K562 treated with DMSO at 1 percent for 12 hours (cell line): Measurements from ENCODE around the gene FGF8. TPM values are rescaled to one million over a fixed set of nuclear protein-coding genes. Genes with fewer than 3 reads are reported as not detected.

Experiments
- total RNA-seq: library from RNA; unstranded; fragments of 300-600 nt; gene quantifications from 2 replicates; pipeline ENCODE4 v1.2.3, GENCODE V29; 2022; ENCODE audit not compliant: insufficient read depth

The FGF8 gene
- total RNA-seq = not detected in 2 replicates

GRCh38 chr10:101775273-101776160 lies at the start of gene FGF8:
FGF8 (minus strand) TSS chr10:101776114; CDS start chr10:101775900, 214 bp downstream.

GRCh38 chr10:101818119-101818871 lies 42.4 kb upstream of the FGF8 start, which contains the start of gene OGA:
OGA (minus strand) TSS chr10:101818444; CDS start chr10:101818022, 422 bp downstream.

GRCh38 chr10:101782811-101783735 lies 7.2 kb upstream of the FGF8 start, which contains the start of gene NPM3:
NPM3 (minus strand) TSS chr10:101783446; CDS start chr10:101783390, 56 bp downstream.

Other genes starting within 250 kb of the FGF8 start
- 16.6 and 19.7 TPM in 2 replicates for gene POLL, start 187.9 kb downstream of the FGF8 start, total RNA-seq
- gene DPCD, start 187.8 kb downstream of the FGF8 start, total RNA-seq = 9.3 and 14.8 TPM in 2 replicates
- gene FBXW4, start 80.9 kb downstream of the FGF8 start, total RNA-seq = 14.2 and 17.6 TPM in 2 replicates
- 57.9 and 86.4 TPM in 2 replicates for gene NPM3, start 7.3 kb upstream of the FGF8 start, total RNA-seq
- gene OGA, start 42.3 kb upstream of the FGF8 start, total RNA-seq = 15.0 and 62.9 TPM in 2 replicates
- 2.5 and 17.8 TPM in 2 replicates for gene KCNIP2, start 67.7 kb upstream of the FGF8 start, total RNA-seq